Gastroesophageal sphincter (tissue), 2 donors: ENCODE measurements around the gene CLSTN3.

Source experiments
- POLR2A ChIP-seq, 2 donors: fragments of 450-650 bp; IDR thresholded peaks; one replicate each; pipeline ENCODE4 v1.6.1; 2017; ENCODE audit warnings: antibody characterized with exemption in 2 of 2, mild to moderate bottlenecking in 2 of 2, moderate library complexity in 1 of 2
- POLR2AphosphoS5 ChIP-seq: sonication (generic); formaldehyde crosslinking; IDR thresholded peaks from one replicate; pipeline ENCODE4 v1.6.1; 2017; ENCODE audit warnings: antibody characterized with exemption

DNA sequence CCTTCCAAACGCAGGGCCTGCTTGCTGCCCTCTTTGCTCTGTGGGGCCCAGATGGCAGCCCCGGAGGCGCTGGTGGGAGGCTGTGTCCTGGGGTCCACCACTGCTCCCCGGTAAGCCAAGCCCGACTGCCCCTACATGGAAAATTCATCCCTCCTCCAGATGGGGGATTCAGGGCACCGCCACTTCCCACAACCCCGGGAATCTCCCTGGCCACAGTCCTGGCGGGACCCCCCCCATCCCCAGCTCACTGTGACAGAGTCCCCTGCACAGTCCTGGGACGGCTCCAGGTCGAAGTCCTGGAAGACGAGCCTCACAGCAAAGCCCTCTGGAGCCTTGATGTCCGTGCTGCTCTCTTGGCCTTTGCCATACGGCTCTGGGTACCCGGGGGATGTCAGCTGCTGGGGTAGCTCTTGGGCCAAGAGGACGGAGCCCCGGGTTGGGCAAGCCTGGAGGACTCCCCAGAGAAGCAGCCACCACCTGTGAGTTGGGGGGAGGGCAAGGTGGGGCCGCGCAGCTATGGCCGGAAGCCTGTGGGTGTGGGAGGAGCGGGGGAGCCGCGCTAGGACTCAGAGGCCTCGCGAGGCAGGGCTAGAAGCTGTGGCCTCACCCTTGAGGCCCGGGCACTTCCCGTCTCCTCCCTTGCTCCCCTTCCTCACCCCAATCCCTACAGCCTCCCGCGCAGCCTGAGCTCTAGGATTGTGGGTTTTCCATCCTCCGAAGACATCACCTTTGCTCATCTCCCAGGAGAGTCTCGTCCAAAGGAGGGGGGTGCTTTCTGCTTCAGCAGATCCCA lies 22.0 kb upstream of the CLSTN3 start:
- peak; percentile 58 to 63 for TF ChIP-seq POLR2A (IDR thresholded peaks at IDR 0.05)
- TF ChIP-seq POLR2AphosphoS5, result peak; percentile 64
